Fibroblast of the aortic adventitia (primary cell): ENCODE results near the gene PCDHB11. TPM values are rescaled to one million over a fixed set of nuclear protein-coding genes. Genes with fewer than 3 reads are reported as not detected.
"Not testable (repeated sequence)": the region's sequence is repeated elsewhere in the genome, so short reads cannot be mapped to it uniquely, and the experiment has no call there.

Source experiments
- DNase-seq: peaks from one replicate; pipeline ENCODE4 v3.0.0-alpha.2; 2010; ENCODE audit warnings: low read depth
- H3K4me3 ChIP-seq: 2 replicates; pipeline ENCODE4 v1.5.1; 2011; ENCODE audit warnings: low read depth, mild to moderate bottlenecking, control low read depth, low read length, moderate library complexity
- total RNA-seq: library from RNA; depleted of rRNA; stranded (reverse); fragments of >200 nt; gene quantifications from 2 replicates; pipeline ENCODE4 v1.2.3, GENCODE V29; 2012; ENCODE audit warnings: low replicate concordance
- TF ChIP-seq, protein P1 (sequence below): IDR thresholded peaks from 2 replicates; pipeline ENCODE4 v1.5.1; 2011; ENCODE audit warnings: mild to moderate bottlenecking, low read length, control low read depth, inconsistent platforms; ENCODE audit not compliant: insufficient read depth

Gene PCDHB11
- total RNA-seq, 1 donor = 0.27 TPM

- H3K4me3 ChIP-seq = no peak within 1 kb of the TSS
- no peak for DNase-seq
Measured at GRCh38 chr5:141245250-141245717, 45.9 kb downstream of the PCDHB11 start, which contains the start of gene PCDHB15. PCDHB15 (plus strand) TSS chr5:141245395; CDS start chr5:141245579, 184 bp downstream.

DNA sequence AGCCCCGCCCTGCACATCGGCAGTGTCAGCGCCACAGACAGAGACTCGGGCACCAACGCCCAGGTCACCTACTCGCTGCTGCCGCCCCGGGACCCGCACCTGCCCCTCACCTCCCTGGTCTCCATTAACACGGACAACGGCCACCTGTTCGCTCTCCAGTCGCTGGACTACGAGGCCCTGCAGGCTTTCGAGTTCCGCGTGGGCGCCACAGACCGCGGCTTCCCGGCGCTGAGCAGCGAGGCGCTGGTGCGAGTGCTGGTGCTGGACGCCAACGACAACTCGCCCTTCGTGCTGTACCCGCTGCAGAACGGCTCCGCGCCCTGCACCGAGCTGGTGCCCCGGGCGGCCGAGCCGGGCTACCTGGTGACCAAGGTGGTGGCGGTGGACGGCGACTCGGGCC lies 47.5 kb downstream of the PCDHB11 start:
- not testable (repeated sequence) for DNase-seq, H3K4me3 ChIP-seq

More at GRCh38 chr5:141245250-141245717, 45.9 kb downstream of the PCDHB11 start, which contains the start of gene PCDHB15:
- TF ChIP-seq, protein P1, sequence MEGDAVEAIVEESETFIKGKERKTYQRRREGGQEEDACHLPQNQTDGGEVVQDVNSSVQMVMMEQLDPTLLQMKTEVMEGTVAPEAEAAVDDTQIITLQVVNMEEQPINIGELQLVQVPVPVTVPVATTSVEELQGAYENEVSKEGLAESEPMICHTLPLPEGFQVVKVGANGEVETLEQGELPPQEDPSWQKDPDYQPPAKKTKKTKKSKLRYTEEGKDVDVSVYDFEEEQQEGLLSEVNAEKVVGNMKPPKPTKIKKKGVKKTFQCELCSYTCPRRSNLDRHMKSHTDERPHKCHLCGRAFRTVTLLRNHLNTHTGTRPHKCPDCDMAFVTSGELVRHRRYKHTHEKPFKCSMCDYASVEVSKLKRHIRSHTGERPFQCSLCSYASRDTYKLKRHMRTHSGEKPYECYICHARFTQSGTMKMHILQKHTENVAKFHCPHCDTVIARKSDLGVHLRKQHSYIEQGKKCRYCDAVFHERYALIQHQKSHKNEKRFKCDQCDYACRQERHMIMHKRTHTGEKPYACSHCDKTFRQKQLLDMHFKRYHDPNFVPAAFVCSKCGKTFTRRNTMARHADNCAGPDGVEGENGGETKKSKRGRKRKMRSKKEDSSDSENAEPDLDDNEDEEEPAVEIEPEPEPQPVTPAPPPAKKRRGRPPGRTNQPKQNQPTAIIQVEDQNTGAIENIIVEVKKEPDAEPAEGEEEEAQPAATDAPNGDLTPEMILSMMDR = no peak

DNA sequence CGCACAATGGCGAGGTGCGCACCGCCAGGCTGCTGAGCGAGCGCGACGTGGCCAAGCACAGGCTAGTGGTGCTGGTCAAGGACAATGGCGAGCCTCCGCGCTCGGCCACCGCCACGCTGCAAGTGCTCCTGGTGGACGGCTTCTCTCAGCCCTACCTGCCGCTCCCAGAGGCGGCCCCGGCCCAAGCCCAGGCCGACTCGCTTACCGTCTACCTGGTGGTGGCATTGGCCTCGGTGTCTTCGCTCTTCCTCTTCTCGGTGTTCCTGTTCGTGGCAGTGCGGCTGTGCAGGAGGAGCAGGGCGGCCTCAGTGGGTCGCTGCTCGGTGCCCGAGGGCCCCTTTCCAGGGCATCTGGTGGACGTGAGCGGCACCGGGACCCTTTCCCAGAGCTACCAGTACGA lies 48.0 kb downstream of the PCDHB11 start:
- DNase-seq, H3K4me3 ChIP-seq: not testable (repeated sequence)

DNA sequence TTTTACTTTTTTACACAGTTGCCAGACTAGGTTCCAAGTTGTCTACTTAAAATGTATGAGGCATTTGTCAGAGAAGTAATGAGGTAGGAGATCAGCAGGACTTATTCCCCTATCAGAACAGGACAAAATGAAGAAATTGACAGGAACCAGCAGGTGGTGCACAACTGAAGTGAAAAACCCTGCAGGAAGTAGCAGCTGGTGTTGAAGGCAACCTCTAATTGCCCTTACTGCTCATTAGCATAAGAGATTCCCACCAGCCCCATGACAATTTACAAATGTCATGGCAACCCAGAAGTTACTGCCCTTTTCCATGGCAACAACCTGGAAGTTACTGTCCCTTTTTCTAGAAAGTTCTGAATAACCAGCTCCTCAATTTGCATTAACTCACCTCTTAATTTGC lies 51.1 kb downstream of the PCDHB11 start:
- H3K4me3 ChIP-seq = no peak overlapping the region
- TF ChIP-seq, protein P1 = no peak
- no peak for DNase-seq

Other genes with a start within 250 kb of the PCDHB11 start
- 0.57 TPM in 1 of 2 replicates, not detected in the other for gene PCDHAC2, start 233.2 kb upstream of the PCDHB11 start, total RNA-seq
- gene PCDHB1, start 148.3 kb upstream of the PCDHB11 start, total RNA-seq = not detected in 2 replicates
- gene PCDHB2, start 105.0 kb upstream of the PCDHB11 start, total RNA-seq = 0.36 and 0.82 TPM in 2 replicates
- gene PCDHB3, start 99.2 kb upstream of the PCDHB11 start, total RNA-seq = 0.27 and 0.74 TPM in 2 replicates
- 0.09 and 0.65 TPM in 2 replicates for gene PCDHB4, start 77.8 kb upstream of the PCDHB11 start, total RNA-seq
- 0.45 and 0.57 TPM in 2 replicates for gene PCDHB5, start 64.4 kb upstream of the PCDHB11 start, total RNA-seq
- 0.18 TPM in 1 of 2 replicates, not detected in the other for gene PCDHB6, start 49.6 kb upstream of the PCDHB11 start, total RNA-seq
- 0.63 and 0.98 TPM in 2 replicates for gene PCDHB7, start 27.0 kb upstream of the PCDHB11 start, total RNA-seq
- 0.16 and 0.27 TPM in 2 replicates for gene PCDHB8, start 21.8 kb upstream of the PCDHB11 start, total RNA-seq
- 0.25 and 0.36 TPM in 2 replicates for gene PCDHB16, start 17.2 kb upstream of the PCDHB11 start, total RNA-seq
- 0.41 and 1.2 TPM in 2 replicates for gene PCDHB9, start 12.5 kb upstream of the PCDHB11 start, total RNA-seq
- 0.36 and 0.41 TPM in 2 replicates for gene PCDHB10, start 7.3 kb upstream of the PCDHB11 start, total RNA-seq
- gene PCDHB12, start 9.1 kb downstream of the PCDHB11 start, total RNA-seq = 0.18 and 0.25 TPM in 2 replicates
- gene PCDHB13, start 14.3 kb downstream of the PCDHB11 start, total RNA-seq = 0.27 and 0.65 TPM in 2 replicates
- gene PCDHB14, start 23.7 kb downstream of the PCDHB11 start, total RNA-seq = 0.45 and 0.74 TPM in 2 replicates
- 0.09 TPM in 1 of 2 replicates, not detected in the other for gene PCDHB15, start 45.8 kb downstream of the PCDHB11 start, total RNA-seq
- gene SLC25A2, start 104.4 kb downstream of the PCDHB11 start, total RNA-seq = 0.72 TPM in 1 of 2 replicates, not detected in the other
- gene TAF7, start 121.2 kb downstream of the PCDHB11 start, total RNA-seq = 62.1 and 66.0 TPM in 2 replicates
- gene PCDHGA1, start 130.9 kb downstream of the PCDHB11 start, total RNA-seq = 0.90 and 1.4 TPM in 2 replicates
- gene PCDHGA2, start 139.1 kb downstream of the PCDHB11 start, total RNA-seq = 2.5 and 3.9 TPM in 2 replicates
- 1.1 and 4.4 TPM in 2 replicates for gene PCDHGA3, start 144.2 kb downstream of the PCDHB11 start, total RNA-seq
- gene PCDHGB1, start 150.5 kb downstream of the PCDHB11 start, total RNA-seq = 3.1 and 4.2 TPM in 2 replicates
- gene PCDHGA4, start 155.4 kb downstream of the PCDHB11 start, total RNA-seq = 3.7 and 9.9 TPM in 2 replicates
- gene PCDHGB2, start 160.4 kb downstream of the PCDHB11 start, total RNA-seq = 1.3 and 5.7 TPM in 2 replicates
- gene PCDHGA5, start 164.5 kb downstream of the PCDHB11 start, total RNA-seq = 1.7 and 3.5 TPM in 2 replicates
- gene PCDHGB3, start 170.6 kb downstream of the PCDHB11 start, total RNA-seq = 7.7 and 9.6 TPM in 2 replicates
- 3.9 and 7.4 TPM in 2 replicates for gene PCDHGA6, start 174.3 kb downstream of the PCDHB11 start, total RNA-seq
- gene PCDHGA7, start 183.1 kb downstream of the PCDHB11 start, total RNA-seq = 2.9 and 8.4 TPM in 2 replicates
- 9.0 and 17.4 TPM in 2 replicates for gene PCDHGB4, start 188.1 kb downstream of the PCDHB11 start, total RNA-seq
- 2.5 and 3.8 TPM in 2 replicates for gene PCDHGA8, start 193.0 kb downstream of the PCDHB11 start, total RNA-seq
- gene PCDHGB5, start 198.3 kb downstream of the PCDHB11 start, total RNA-seq = 8.5 and 19.9 TPM in 2 replicates
- 4.1 and 7.3 TPM in 2 replicates for gene PCDHGA9, start 203.2 kb downstream of the PCDHB11 start, total RNA-seq
- gene PCDHGB6, start 208.4 kb downstream of the PCDHB11 start, total RNA-seq = 3.8 and 5.8 TPM in 2 replicates
- gene PCDHGA10, start 213.4 kb downstream of the PCDHB11 start, total RNA-seq = 10.6 and 22.2 TPM in 2 replicates
- 16.7 and 22.1 TPM in 2 replicates for gene PCDHGB7, start 218.1 kb downstream of the PCDHB11 start, total RNA-seq
- 7.6 and 17.8 TPM in 2 replicates for gene PCDHGA11, start 221.4 kb downstream of the PCDHB11 start, total RNA-seq
- gene PCDHGA12, start 230.9 kb downstream of the PCDHB11 start, total RNA-seq = 39.7 and 50.5 TPM in 2 replicates